K562 (cell line): ENCODE data around the gene NDST3. TPM values are rescaled to one million over a fixed set of nuclear protein-coding genes. Genes with fewer than 3 reads are reported as not detected.

ENCODE experiments used
- FUS ChIP-seq: fragments of 200-400 bp; formaldehyde crosslinking; optimal IDR thresholded peaks from 2 replicates; pipeline ENCODE3; 2017; ENCODE audit warnings: low read depth, low read length
- POLR2G ChIP-seq: fragments of 200-400 bp; formaldehyde crosslinking; IDR thresholded peaks from 2 replicates; pipeline ENCODE4 v1.6.1; 2017; ENCODE audit warnings: low read depth, mild to moderate bottlenecking, antibody characterized with exemption, low read length, moderate library complexity
- RCOR1 ChIP-seq, 2 experiments: IDR thresholded peaks; 2 replicates each; pipeline ENCODE4 v1.6.1; 2012; ENCODE audit warnings: low read depth in 2 of 2, low read length in 2 of 2, borderline replicate concordance in 1 of 2, improper control_type of control experiment in 1 of 2
- polyA plus RNA-seq, 8 experiments: library from polyadenylated mRNA; depleted of rRNA in 4 of 8; stranded (reverse) in 5 of 8; unstranded in 3 of 8; fragments of >200 nt; fragmentation: Nextera tagmentation in 2 of 8; fragmentation: Illumina TruSeq in 1 of 8; extraction: Ambion mirVana in 2 of 8; extraction: Trizol in 1 of 8; gene quantifications; 2 replicates each; pipeline versions ENCODE4 v1.2.1 to v1.2.3, GENCODE V29; 2011 to 2014; ENCODE audit warnings: inconsistent platforms in 1 of 8, missing spikeins in 1 of 8
- total RNA-seq, 7 experiments: library from RNA; depleted of rRNA in 6 of 7; stranded (reverse); fragments of >200 nt in 6 of 7; fragmentation: Illumina TruSeq in 2 of 7; extraction: Trizol in 2 of 7; gene quantifications; 2 replicates each; pipeline versions ENCODE4 v1.2.1 to v1.2.3, GENCODE V29; 2011 to 2021; ENCODE audit warnings: low replicate concordance in 1 of 7
- TF ChIP-seq, protein P1 (sequence below), 2 experiments: fragments of 450-650 bp; formaldehyde crosslinking in 1 of 2; IDR thresholded peaks; 2 replicates each; pipeline versions ENCODE4 v1.4.0 to v1.6.1; 2014 to 2020; ENCODE audit warnings: mild to moderate bottlenecking in 2 of 2, borderline replicate concordance in 1 of 2, low read depth in 1 of 2

The NDST3 gene
- total and polyA plus RNA-seq, 9 of the 15 experiments (the other 6 are each of a cell fraction or from before 2014, with no cell fraction given): not detected

GRCh38 chr4:118270492-118270891 lies 236.2 kb downstream of the NDST3 start (continued):
- TF ChIP-seq POLR2G: no peak
- TF ChIP-seq FUS: no peak
- TF ChIP-seq, protein P1, sequence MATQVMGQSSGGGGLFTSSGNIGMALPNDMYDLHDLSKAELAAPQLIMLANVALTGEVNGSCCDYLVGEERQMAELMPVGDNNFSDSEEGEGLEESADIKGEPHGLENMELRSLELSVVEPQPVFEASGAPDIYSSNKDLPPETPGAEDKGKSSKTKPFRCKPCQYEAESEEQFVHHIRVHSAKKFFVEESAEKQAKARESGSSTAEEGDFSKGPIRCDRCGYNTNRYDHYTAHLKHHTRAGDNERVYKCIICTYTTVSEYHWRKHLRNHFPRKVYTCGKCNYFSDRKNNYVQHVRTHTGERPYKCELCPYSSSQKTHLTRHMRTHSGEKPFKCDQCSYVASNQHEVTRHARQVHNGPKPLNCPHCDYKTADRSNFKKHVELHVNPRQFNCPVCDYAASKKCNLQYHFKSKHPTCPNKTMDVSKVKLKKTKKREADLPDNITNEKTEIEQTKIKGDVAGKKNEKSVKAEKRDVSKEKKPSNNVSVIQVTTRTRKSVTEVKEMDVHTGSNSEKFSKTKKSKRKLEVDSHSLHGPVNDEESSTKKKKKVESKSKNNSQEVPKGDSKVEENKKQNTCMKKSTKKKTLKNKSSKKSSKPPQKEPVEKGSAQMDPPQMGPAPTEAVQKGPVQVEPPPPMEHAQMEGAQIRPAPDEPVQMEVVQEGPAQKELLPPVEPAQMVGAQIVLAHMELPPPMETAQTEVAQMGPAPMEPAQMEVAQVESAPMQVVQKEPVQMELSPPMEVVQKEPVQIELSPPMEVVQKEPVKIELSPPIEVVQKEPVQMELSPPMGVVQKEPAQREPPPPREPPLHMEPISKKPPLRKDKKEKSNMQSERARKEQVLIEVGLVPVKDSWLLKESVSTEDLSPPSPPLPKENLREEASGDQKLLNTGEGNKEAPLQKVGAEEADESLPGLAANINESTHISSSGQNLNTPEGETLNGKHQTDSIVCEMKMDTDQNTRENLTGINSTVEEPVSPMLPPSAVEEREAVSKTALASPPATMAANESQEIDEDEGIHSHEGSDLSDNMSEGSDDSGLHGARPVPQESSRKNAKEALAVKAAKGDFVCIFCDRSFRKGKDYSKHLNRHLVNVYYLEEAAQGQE (IDR thresholded peaks at IDR 0.05; ENCODE audit: borderline replicate concordance): peak; percentile 25; the same call in 1 of the 2 replicates
- TF ChIP-seq, protein P1 (CRISPR knock-in tag; IDR thresholded peaks at IDR 0.05; ENCODE audit: low read depth): no peak
- TF ChIP-seq RCOR1 (IDR thresholded peaks at IDR 0.05; ENCODE audit: borderline replicate concordance in 1 of 2, low read depth in 2 of 2, low read length in 2 of 2): no peak
